ENCODE measurements around the gene NACC1. TPM values are rescaled to one million over a fixed set of nuclear protein-coding genes. Genes with fewer than 3 reads are reported as not detected.

Gene NACC1
- total and polyA plus RNA-seq, 2 of the 8 experiments (the other 6 are each of a cell fraction or from before 2014, with no cell fraction given), result 234 to 301 TPM

- TF ChIP-seq EGR1 (IDR thresholded peaks at IDR 0.05; ENCODE audit: borderline replicate concordance, low read depth, low read length), result peak; percentile 98
- peak in 1 of 2 experiments; percentile 30; a peak in 1 of 3 replicates for TF ChIP-seq EP300 (IDR thresholded peaks at IDR 0.05; ENCODE audit: borderline replicate concordance in 1 of 2, low read depth in 2 of 2, low read length in 2 of 2)
- no peak; the same call in 1 of the 2 replicates for TF ChIP-seq USF2 (IDR thresholded peaks at IDR 0.05; ENCODE audit: low read length)
- no peak for TF ChIP-seq HDAC6 (IDR thresholded peaks at IDR 0.05; ENCODE audit: low read depth, low read length)
- TF ChIP-seq ASH2L (IDR thresholded peaks at IDR 0.05; ENCODE audit: low read length), result peak; percentile 62
- 0 out of 2 replicates have a peak, but pooled peaks have one; percentile 79 for TF ChIP-seq RXRA (IDR thresholded peaks at IDR 0.05; ENCODE audit: insufficient read depth, low read depth, low read length)
- 0 out of 4 replicates have a peak, but pooled peaks of 1 of the 2 experiments have one; percentile 67 for TF ChIP-seq SIN3A (conservative IDR thresholded peaks at IDR 0.05 in 1 of 2, IDR thresholded peaks at IDR 0.05 in 1 of 2; ENCODE audit: low read depth in 1 of 2, low read length in 2 of 2)
- no peak for TF ChIP-seq POLR2AphosphoS5 (IDR thresholded peaks at IDR 0.05; ENCODE audit: low read depth, low read length)
- TF ChIP-seq RFX5 (IDR thresholded peaks at IDR 0.05; ENCODE audit: borderline replicate concordance, low read depth, low read length), result no peak
- TF ChIP-seq, protein P1, sequence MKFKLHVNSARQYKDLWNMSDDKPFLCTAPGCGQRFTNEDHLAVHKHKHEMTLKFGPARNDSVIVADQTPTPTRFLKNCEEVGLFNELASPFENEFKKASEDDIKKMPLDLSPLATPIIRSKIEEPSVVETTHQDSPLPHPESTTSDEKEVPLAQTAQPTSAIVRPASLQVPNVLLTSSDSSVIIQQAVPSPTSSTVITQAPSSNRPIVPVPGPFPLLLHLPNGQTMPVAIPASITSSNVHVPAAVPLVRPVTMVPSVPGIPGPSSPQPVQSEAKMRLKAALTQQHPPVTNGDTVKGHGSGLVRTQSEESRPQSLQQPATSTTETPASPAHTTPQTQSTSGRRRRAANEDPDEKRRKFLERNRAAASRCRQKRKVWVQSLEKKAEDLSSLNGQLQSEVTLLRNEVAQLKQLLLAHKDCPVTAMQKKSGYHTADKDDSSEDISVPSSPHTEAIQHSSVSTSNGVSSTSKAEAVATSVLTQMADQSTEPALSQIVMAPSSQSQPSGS (IDR thresholded peaks at IDR 0.05; ENCODE audit: low read length), result no peak
- TF ChIP-seq GTF2F1 (IDR thresholded peaks at IDR 0.05; ENCODE audit: borderline replicate concordance, low read depth, low read length), result no peak
- peak; percentile 34; the same call in 1 of the 2 replicates for TF ChIP-seq KDM5A (IDR thresholded peaks at IDR 0.05; ENCODE audit: low read length)
- TF ChIP-seq CEBPB (IDR thresholded peaks at IDR 0.05; ENCODE audit: low read depth, low read length), result no peak
- peak; percentile 42; the same call in 1 of the 2 replicates for TF ChIP-seq RBBP5 (IDR thresholded peaks at IDR 0.05; ENCODE audit: borderline replicate concordance, low read depth, low read length)
- peak; percentile 52; the same call in 1 of the 2 replicates for TF ChIP-seq TAF1 (IDR thresholded peaks at IDR 0.05; ENCODE audit: low read depth, low read length)
- 0 out of 2 replicates have a peak, but pooled peaks have one; percentile 52 for TF ChIP-seq TCF12 (IDR thresholded peaks at IDR 0.05; ENCODE audit: low read depth, low read length)
- TF ChIP-seq POLR2A (IDR thresholded peaks at IDR 0.05; ENCODE audit: control extremely low read depth in 1 of 2, low read depth in 2 of 2, low read length in 2 of 2), result peak; percentile 62 to 64; a peak in 2 of 3 replicates
- no peak for TF ChIP-seq ZNF274 (IDR thresholded peaks at IDR 0.05; ENCODE audit: borderline replicate concordance, extremely low read depth, low read length)
- TF ChIP-seq NRF1 (IDR thresholded peaks at IDR 0.05; ENCODE audit: low read depth, low read length), result no peak
- no peak for TF ChIP-seq FOSL1 (IDR thresholded peaks at IDR 0.05; ENCODE audit: insufficient read depth, low read depth, low read length)
- peak; percentile 8 for TF ChIP-seq TAF7 (optimal IDR thresholded peaks at IDR 0.05; ENCODE audit: borderline replicate concordance, low read depth, low read length)
Measured at GRCh38 chr19:13118424-13119193, 545 bp downstream of the NACC1 start (continued).

Data from H1 (cell line).